HCT116 (cell line): ENCODE results near the gene KLHL5. TPM values are rescaled to one million over a fixed set of nuclear protein-coding genes. Genes with fewer than 3 reads are reported as not detected.

ENCODE experiments used
- ATAC-seq: fragments of 200-7000 bp; cut with Tn5 transposase; 2 replicates; pipeline ENCODE4 v1.9.1; 2020; ENCODE audit warnings: mild to moderate bottlenecking, moderate library complexity
- BruUV-seq: library from RNA; stranded (reverse); fragments of 400-500 nt; replicated peaks from 2 replicates; lab custom pipeline; 2021; lab: Mats Ljungman, UMichigan
- CTCF ChIA-PET: fragments of 300-600 bp; sonication (Branson Sonifier 250); formaldehyde crosslinking; loops from one replicate; lab custom pipeline; 2021; ENCODE audit warnings: antibody characterized with exemption; lab: Charles Lee
- POLR2A ChIA-PET: fragments of 300-600, 350-600 bp; sonication (Branson Sonifier 250); formaldehyde crosslinking; loops from one replicate; lab custom pipeline; 2021; ENCODE audit warnings: antibody characterized with exemption; lab: Charles Lee
- RAD21 ChIA-PET, 2 experiments: fragments of 300-600 bp; sonication (Branson Sonifier 250); formaldehyde crosslinking; loops; one replicate each; lab custom pipeline; 2023; ENCODE audit warnings: low total read pairs in 2 of 2; ENCODE audit not compliant: uncharacterized antibody in 2 of 2, unreplicated experiment in 2 of 2, low non-redundant PET in 1 of 2; lab: Charles Lee
- DNase-seq: peaks from one replicate; pipeline ENCODE4 v3.0.0-alpha.2; 2010; ENCODE audit warnings: low read depth, low spot score
- H2AFZ ChIP-seq: fragments of 200-600 bp; shearing (Covaris generic), sonication (generic); 2 replicates; pipeline ENCODE4 v1.6.1; 2017; ENCODE audit warnings: low read depth, mixed run types, mixed read lengths, antibody characterized with exemption, low read length; ENCODE audit not compliant: poor library complexity, severe bottlenecking
- H3K27ac ChIP-seq: 2 replicates; pipeline ENCODE4 v1.5.1; 2012; ENCODE audit warnings: low read depth, low read length
- H3K27me3 ChIP-seq: fragments of 200-600 bp; sonication (generic); 2 replicates; pipeline ENCODE4 v1.6.1; 2016; ENCODE audit warnings: mixed run types, low read length, mixed read lengths; ENCODE audit not compliant: insufficient read depth
- H3K36me3 ChIP-seq, 2 experiments: fragments of 200-500 bp in 1 of 2; fragments of 200-600 bp in 1 of 2; sonication (Bioruptor generic) in 1 of 2; sonication (generic) in 1 of 2; 2 replicates each; pipeline versions ENCODE4 v1.5.1 to v1.6.1; 2014 to 2016; ENCODE audit warnings: low read length in 2 of 2, inconsistent platforms in 1 of 2, mixed read lengths in 1 of 2, mixed run types in 1 of 2; ENCODE audit not compliant: insufficient read depth in 2 of 2, control insufficient read depth in 1 of 2
- H3K4me1 ChIP-seq, 2 experiments: fragments of 200-600 bp in 1 of 2; sonication (generic) in 1 of 2; 2 replicates each; pipeline versions ENCODE4 v1.5.1 to v1.6.1; 2012 to 2017; ENCODE audit warnings: low read length in 2 of 2, inconsistent platforms in 1 of 2, mild to moderate bottlenecking in 1 of 2, mixed read lengths in 1 of 2, mixed run types in 1 of 2, moderate library complexity in 1 of 2; ENCODE audit not compliant: insufficient read depth in 2 of 2, control insufficient read depth in 1 of 2
- H3K4me2 ChIP-seq: fragments of 200-600 bp; sonication (generic); 2 replicates; pipeline ENCODE4 v1.6.1; 2017; ENCODE audit warnings: mixed run types, low read length, mixed read lengths
- H3K4me3 ChIP-seq, 2 experiments: fragments of 200-600 bp in 1 of 2; sonication (generic) in 1 of 2; replicated peaks in 1 of 2; 2 replicates each; pipeline ENCODE4 v1.5.1; 2011 to 2016; ENCODE audit warnings: low read length in 2 of 2, control low read depth in 1 of 2, low read depth in 1 of 2, mild to moderate bottlenecking in 1 of 2, mixed read lengths in 1 of 2, mixed run types in 1 of 2
- H3K79me2 ChIP-seq: fragments of 200-600 bp; sonication (generic); 2 replicates; pipeline ENCODE4 v1.6.1; 2017; ENCODE audit warnings: mild to moderate bottlenecking, mixed run types, low read length, moderate library complexity, mixed read lengths; ENCODE audit not compliant: insufficient read depth
- H3K9ac ChIP-seq: fragments of 200-600 bp; sonication (generic); 2 replicates; pipeline ENCODE4 v1.6.1; 2016; ENCODE audit warnings: low read length, mixed read lengths
- H3K9me2 ChIP-seq: fragments of 200-600 bp; sonication (generic), shearing (Covaris generic); 2 replicates; pipeline ENCODE4 v1.6.1; 2017; ENCODE audit warnings: mixed run types, mild to moderate bottlenecking, moderate library complexity; ENCODE audit not compliant: insufficient read depth
- H3K9me3 ChIP-seq, 2 experiments: fragments of 200-500 bp in 1 of 2; fragments of 200-600 bp in 1 of 2; sonication (Bioruptor generic) in 1 of 2; sonication (generic) in 1 of 2; 2 replicates each; pipeline ENCODE4 v1.6.1; 2014 to 2017; ENCODE audit warnings: low read length in 2 of 2, mixed read lengths in 2 of 2, inconsistent platforms in 1 of 2, low read depth in 1 of 2, mild to moderate bottlenecking in 1 of 2, mixed run types in 1 of 2, moderate library complexity in 1 of 2; ENCODE audit not compliant: control insufficient read depth in 1 of 2, insufficient read depth in 1 of 2
- H4K20me1 ChIP-seq: fragments of 200-600 bp; sonication (generic), shearing (Covaris generic); 2 replicates; pipeline ENCODE4 v1.6.1; 2017; ENCODE audit warnings: mixed run types, mild to moderate bottlenecking, moderate library complexity; ENCODE audit not compliant: insufficient read depth
- EGR1 ChIP-seq: IDR thresholded peaks from 2 replicates; pipeline ENCODE4 v1.6.1; 2012; ENCODE audit warnings: low read depth
- POLR2AphosphoS5 ChIP-seq: IDR thresholded peaks from 2 replicates; pipeline ENCODE4 v1.6.1; 2011; ENCODE audit warnings: mild to moderate bottlenecking, low read depth, low read length, moderate library complexity
- REST ChIP-seq: IDR thresholded peaks from 2 replicates; pipeline ENCODE4 v1.6.1; 2012; ENCODE audit warnings: low read depth
- TCF7L2 ChIP-seq: IDR thresholded peaks from 2 replicates; pipeline ENCODE4 v1.7.0; 2011; ENCODE audit warnings: borderline replicate concordance, inconsistent platforms; ENCODE audit not compliant: insufficient read depth, insufficient read length; ENCODE audit errors: extremely low read depth
- ZBTB33 ChIP-seq: IDR thresholded peaks from 2 replicates; pipeline ENCODE4 v1.6.1; 2011; ENCODE audit warnings: mild to moderate bottlenecking, low read length, moderate library complexity; ENCODE audit not compliant: insufficient replicate concordance; ENCODE audit errors: extremely low read depth
- ZNF274 ChIP-seq: fragments of 200-500 bp; sonication (Bioruptor generic); IDR thresholded peaks from 2 replicates; pipeline ENCODE4 v1.6.1; 2014; ENCODE audit warnings: mild to moderate bottlenecking, low read depth, low read length, inconsistent platforms
- intact Hi-C: fragments of 100-400 bp; cut with micrococcal nuclease; formaldehyde crosslinking; loops from 2 replicates; pipeline ENCODE4 v1.10.0; 2022
- total RNA-seq: library from RNA; stranded (reverse); gene quantifications from one replicate; pipeline ENCODE4 v1.2.1, GENCODE V29; 2021; ENCODE audit not compliant: unreplicated experiment

KLHL5 gene
- total RNA-seq, 1 experiment from 2014 or later, result 20.8 TPM

GRCh38 chr4:39063430-39063829, 1.4 kb downstream of the KLHL5 start:
- H4K20me1 ChIP-seq, result no peaks in the 10 kb centered on the region
- no peak overlapping the region for H3K9ac ChIP-seq
- intact Hi-C loops, result no loop called here
- POLR2A ChIA-PET, result interaction anchor here (1.1 kb wide), 1 partner anchor 19 kb away, joined by 4 read pairs; no protein-coding TSS in a partner anchor
- no peak for DNase-seq
- H3K27me3 ChIP-seq, result no peaks in the 10 kb centered on the region
- RAD21 ChIA-PET, result no interaction called here
- H3K27ac ChIP-seq, result no peak overlapping the region
- TF ChIP-seq EGR1 (no peak), ZNF274 (no peak), TCF7L2 (no peak), ZBTB33 (no peak), POLR2AphosphoS5 (no peak), REST (no peak)
- TF ChIP-seq, all 23 proteins: peak for 0
- no peak overlapping the region for H2AFZ ChIP-seq
- no peaks in the 10 kb centered on the region for H3K9me2 ChIP-seq
- no peak overlapping the region for H3K4me2 ChIP-seq
- no TSS peak for BruUV-seq
- no peaks in the 10 kb centered on the region for H3K4me1 ChIP-seq
- no peaks in the 10 kb centered on the region for H3K9me3 ChIP-seq
- ATAC-seq, result no peak
- H3K4me3 ChIP-seq, result no peak overlapping the region
- no peaks in the 10 kb centered on the region for H3K79me2 ChIP-seq
- CTCF ChIA-PET, result no interaction called here
- no peaks in the 10 kb centered on the region for H3K36me3 ChIP-seq
